ENCODE measurements around the gene PRDM5.
A peak's percentile ranks its signal among the peaks of the same experiment; 100 is the strongest.

Gene PRDM5

DNA sequence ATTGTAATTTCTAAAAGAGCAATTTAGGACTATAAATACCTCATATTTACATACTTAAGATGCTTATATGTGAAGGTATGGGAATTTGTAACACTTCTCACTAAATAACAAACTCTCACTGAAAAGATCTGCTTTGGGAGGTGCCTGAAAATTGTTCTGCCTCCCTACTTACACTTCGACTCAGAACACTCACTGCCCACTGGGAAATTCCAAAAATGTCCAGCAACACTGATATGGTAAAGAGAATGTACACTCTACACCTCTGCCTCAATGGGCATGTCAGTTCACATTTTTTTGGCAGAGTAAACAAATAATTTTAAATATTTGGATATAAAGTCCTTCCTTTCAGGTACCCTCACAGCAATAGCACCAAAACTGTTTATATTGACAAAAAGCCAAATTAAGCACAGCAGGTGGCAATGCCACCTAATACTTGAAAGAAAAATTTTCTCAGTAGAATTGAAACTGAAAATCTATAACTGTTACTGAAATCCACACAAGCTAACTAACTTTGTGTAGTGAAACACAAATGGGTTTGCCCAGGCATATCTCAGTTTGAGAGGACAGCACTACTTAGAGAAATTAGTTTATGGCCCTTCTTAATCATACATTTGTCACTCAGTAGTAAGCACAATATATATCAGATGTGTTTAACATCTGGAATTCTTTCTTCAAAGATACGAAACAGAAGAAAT lies 67.1 kb downstream of the PRDM5 start:
- no peak for DNase-seq (ENCODE audit: low spot score)

DNA sequence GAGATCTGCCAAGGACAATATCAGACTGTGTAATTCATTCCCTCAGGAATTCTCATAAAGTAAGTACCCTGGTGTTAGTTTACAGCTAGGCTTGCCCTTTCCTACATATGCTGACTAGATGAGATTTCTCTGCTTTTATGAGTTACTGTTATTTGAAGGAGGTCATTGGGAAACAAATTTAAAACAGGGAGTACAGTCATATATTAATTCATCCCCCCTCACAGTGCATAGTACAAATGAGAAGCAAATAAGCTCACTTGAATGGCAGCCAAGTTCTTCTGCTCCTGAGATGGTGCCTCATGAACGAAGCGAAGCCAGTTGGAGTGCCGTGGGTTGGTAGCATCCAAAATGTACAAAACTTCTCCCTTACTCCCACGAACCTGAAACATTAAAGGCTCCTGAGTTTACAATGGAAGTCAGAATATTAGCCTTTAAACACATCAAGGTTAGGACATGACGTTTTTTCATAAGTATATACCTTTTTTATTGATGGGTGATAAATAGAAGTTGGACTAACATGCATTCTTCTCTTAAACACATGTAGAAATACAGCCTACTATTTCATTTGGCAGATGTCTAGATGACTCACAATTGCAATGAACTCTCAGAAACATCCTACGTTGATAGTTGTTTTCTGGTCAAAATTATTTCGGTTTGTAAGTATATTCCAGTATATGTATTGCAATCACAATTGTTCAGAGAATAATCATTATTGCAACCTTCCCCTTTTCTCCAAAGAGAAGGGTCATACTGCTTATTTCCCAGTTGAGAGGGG lies 69.2 kb downstream of the PRDM5 start:
- DNase-seq (ENCODE audit: low spot score) = no peak

DNA sequence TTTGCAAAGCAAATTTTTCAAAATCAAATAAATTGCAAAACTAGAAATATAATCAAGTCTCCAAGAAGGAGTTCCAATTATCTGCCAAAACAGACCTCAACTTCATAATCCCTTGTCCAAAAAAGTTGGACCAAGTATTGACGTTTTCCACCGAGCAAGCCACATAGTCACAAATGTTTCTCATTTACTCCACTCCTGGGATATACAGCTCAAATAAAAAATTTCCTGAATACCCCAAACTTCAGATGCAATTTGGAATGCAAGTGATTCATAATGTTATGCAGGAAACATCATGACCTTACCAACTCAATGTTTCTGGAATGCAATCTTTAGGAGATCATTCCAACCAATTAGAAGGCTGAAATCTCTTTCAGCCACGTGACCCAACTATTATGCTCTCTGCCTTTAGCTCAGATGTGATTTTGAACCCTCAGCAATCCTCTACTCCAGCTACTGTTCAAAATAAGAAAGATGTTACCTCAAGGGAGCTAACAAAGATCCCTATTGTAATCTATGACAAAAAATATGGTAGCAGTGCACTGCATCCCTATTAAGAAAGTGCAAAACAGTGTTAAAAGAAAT lies 72.4 kb downstream of the PRDM5 start:
- no peak for DNase-seq (ENCODE audit: low spot score)

- no peak for DNase-seq (ENCODE audit: low spot score)
These were observed 75.4 kb downstream of the PRDM5 start for GRCh38 chr4:120847019-120847582.

DNA sequence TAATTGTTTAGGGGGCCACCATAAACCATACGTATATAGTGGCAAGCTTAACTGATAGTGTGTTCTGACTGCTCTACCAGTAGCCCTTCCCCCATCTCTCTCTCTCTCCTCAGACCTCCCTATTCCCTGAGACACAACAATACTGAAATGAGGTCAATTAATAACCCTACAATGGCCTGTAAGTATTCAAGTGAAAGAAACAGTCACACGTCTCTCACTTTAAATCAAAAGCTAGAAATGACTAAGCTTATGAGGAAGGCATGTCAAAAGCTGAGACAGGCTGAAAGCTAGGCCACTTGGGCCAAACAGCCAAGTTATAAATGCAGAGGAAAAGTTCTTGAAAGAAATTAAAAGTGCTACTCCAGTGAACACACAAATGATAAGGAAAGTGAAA lies 78.0 kb downstream of the PRDM5 start:
- no peak for DNase-seq (ENCODE audit: low spot score)

- no peak for DNase-seq (ENCODE audit: low spot score)
These were observed 78.5 kb downstream of the PRDM5 start for GRCh38 chr4:120843849-120844527.

DNA sequence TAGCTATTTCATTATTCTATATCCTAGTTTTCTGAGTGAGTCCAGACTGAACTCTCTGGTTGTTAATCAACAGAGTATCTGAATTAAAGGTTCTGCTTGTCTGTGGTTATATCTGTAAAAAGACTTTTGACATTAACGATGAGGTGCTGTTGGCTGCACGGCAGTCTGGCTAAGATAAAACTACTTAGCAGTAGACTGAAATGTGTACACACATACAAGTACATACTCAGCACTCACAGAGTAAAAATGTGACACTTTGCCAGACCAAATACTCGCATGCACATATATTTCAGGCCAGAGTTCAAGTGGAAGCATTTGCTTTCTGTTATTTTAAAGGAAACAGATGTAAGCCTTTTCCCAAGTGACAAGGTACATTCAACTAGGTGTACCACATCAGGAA lies 80.5 kb downstream of the PRDM5 start:
- no peak for DNase-seq (ENCODE audit: low spot score)

DNA sequence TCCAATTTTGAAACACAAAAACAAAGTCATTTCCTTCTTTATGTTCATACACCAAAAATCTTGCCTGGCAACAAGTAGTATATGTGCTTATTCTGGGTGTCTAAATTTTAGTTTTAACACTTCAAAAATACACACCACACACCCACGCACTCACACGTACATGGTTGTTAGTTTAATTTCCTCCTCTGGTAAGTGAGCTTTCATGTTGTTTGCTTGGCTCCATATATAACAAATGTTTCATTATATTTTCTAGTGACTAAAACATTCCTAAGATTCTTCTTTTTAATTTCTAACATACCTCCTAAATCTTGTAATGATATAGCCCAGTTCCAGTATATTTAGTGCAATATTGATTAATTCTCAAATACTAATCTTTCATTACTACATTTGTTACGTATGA lies 80.9 kb downstream of the PRDM5 start:
- no peak for DNase-seq (ENCODE audit: low spot score)

DNA sequence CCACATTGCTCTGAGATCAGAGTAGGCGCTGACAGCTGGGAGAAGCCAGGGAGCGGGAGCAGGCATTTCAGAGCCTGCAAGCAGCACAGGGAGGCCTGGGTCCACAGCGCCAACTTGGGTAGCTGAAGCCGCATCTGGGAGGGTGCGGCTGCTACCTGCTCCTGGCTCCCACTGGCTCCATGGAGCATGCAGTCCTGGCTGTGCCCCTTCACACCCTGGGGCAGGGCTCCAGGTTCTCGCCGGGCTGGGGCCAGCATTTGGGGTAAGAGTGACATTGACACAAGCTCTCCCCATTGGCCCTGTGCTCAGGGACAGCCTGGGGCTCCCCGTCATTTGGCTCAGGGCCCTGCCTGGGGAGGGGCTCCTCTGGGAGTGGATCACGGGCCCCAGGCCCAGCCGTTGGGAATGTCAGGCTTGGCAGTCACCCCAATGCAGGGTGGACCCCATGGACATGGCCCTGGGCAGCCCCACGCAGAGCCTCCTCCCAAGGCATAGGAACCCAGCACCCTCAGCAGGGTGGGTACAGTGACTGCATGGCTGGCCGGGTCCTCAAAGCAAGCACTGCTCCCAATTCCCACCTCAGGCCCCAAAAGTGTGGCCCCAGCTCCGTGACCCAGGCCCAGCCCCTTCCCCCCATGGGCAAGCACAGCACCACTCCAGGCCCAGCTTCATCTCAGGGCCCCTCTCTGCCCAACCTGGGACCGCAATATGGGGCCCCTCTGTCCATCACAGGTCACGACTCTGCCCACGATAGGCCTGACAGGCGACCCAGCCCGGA lies 82.4 kb downstream of the PRDM5 start:
- DNase-seq (ENCODE audit: low spot score) = no peak

DNA sequence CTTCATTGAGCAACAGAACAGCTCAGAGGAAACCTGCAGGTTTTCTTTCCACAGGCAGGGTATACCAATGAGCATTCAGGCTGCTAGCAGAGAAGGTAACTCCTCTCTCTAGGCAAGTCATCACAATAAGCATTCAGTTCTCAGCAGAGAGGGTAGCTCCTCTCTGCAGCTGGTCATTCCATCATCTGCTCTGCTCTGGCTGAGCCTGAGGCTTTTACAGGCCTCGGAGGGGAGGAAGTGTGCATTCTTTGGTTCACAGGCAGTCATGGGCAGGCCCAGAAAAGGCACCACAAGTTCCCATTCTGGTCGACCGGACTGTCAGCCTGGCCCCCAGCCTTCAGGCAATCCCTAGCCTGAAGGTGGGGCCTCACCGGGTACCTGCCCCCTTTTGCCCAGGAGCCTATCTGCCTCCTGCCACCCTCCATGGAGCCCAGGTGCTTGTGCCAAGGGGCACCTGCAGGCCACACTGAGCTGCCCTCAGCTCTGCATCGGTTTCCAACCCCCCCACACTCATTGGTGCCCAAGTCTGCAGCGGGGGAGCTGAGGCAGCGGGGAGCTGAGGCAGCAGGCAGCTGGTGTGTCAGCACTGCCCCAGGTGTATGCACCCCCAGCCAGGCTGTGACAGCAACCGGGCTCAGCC lies 83.1 kb downstream of the PRDM5 start:
- DNase-seq (ENCODE audit: low spot score) = no peak

DNA sequence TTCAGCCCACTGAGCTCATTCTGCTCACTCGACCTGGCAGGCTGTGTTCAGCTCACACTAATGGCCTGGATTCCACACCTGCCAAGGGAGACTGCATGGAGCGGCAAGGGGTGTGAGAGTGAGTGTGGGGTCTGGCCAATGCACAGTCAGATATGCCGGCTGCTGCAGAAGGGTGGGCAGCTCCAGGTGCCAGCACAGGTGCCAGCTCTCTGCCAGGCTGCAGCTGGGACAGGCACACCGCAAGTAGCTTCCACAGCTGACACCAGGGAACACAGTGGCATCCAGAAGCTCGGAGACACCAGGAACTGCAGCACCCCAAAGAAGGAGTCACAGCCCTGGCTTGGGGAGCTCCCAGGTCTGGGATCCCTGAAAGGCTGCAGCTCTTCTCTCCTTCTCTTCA lies 83.7 kb downstream of the PRDM5 start:
- DNase-seq (ENCODE audit: low spot score) = no peak

GRCh38 chr4:120837656-120838055 lies 84.9 kb downstream of the PRDM5 start:
- DNase-seq (ENCODE audit: low spot score) = no peak

DNA sequence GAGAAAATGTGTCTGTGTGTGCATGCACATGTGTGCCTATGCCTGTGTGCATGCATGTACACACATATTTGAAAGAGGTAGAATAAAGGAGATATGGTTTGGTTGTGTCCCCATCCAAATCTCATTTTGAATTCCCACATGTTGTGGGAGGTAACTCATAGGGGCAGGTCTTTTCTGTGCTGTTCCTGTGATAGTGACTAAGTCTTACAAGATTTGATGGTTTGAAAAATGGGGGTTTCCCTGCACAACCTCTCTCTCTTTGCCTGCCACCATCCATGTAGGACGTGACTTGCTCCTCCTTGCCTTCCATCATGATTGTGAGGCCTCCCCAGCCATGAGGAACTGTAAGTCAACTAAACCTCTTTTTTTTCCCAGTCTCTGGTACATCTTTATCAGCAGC lies 87.2 kb downstream of the PRDM5 start:
- DNase-seq (ENCODE audit: low spot score) = no peak

DNA sequence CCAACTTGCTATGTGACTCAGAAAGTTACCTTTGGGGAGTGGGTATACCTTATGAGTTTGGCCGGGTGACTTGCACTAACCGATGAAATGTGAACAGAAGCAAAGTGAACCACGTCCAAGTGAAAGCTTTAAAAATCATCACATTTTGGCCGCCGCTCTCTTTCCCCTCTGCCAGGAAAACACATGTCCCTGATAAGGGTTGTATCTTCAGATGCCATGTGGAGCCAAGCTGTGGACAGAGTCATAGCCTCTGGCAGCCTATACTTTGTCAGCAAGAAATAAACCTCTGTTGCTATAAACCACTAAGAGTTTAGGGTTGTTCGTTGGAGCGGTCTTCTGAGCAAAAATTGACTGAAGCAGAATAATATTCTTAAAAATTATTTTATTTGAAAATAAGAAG lies 92.3 kb downstream of the PRDM5 start:
- no peak for DNase-seq (ENCODE audit: low spot score)

DNA sequence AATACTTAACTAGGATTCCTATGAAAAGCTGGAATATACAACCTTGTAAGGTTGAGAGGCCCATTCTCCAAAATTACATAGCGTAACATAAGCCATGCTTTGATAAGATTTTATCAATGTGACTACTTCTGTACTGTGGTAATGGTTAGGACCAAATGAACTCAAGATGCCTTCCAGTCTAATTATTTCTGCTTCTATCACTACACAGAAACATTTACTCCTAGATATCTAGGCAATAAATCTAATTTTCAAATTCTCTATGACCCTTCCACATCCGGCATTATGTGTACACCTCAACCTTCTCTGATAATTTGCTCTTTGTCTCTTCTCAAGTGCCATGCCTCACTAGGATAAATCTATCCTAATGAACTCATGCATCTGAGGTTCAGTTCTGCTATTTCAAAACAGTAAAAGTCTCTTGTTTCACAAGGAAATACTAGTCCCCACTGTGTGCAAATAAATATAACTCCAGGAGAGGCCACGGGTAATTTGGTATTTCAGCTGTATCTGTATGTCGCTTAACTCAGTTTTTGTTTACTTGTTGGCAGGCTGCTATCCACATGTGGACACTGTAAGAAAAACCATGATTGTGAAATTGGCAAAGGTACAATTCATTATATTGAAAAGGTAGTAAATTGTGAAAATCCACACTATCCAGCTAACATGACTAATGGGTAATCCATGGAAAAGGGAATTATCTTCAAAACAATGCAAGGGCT lies 93.3 kb downstream of the PRDM5 start:
- DNase-seq (ENCODE audit: low spot score) = no peak

- no peak for DNase-seq (ENCODE audit: low spot score)
These were observed 95.7 kb downstream of the PRDM5 start for GRCh38 chr4:120826853-120827252.

DNA sequence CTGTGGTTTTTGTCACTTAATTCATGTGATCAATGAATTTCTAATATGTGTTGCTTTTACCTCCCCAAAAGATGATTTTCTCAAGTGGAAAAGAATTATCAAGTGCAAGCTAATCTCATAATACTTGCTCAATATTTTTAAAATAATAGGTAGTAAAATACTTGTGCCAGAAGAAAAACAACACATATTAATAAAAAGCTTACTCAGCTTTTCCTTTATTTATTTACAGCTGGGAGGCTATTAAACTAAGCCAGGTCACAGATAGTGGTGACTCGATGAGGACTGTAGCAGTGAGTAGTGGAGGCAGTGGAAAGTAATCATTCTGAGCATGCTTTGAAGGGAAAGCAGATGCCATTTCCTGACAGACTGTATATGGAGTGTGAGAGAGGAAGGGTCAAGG lies 96.1 kb downstream of the PRDM5 start:
- DNase-seq (ENCODE audit: low spot score) = no peak

DNA sequence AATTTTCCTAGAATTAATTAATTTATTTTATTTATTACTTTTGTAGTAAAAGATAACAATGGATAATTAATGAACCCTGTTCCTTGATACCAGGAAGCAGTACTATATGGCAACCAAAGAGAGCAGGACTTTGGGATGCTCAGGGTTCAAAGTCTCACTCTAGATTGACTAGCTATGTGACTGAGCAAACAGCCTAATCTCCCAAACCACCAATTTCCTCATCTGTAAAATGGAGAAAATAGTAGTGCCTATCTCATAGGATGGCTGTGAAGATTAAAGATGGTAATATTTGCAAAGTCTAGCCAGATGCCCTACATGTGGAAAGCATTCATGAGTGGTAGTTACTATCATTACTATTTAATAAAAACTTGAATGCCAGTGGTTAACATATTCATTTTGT lies 97.6 kb downstream of the PRDM5 start:
- no peak for DNase-seq (ENCODE audit: low spot score)

DNA sequence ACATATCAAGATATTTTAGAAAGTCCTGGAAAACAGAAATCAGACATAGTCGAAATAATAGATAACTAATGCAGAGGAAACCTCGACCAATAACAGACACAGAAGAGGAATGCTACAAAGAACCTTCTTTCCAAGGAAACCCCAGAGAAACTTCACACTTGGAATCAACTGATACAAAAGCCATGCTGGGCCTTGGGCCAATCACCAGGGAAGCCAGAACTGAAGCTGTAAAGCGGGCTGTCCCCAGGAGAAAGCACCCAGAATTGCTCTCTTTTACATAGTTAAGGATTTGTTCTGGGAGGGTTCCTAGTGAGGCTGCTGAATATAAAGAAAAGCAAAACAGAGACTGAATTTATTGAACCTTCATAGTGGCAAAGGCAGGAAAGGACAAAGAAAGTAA lies 100.5 kb downstream of the PRDM5 start:
- peak; percentile 25 for DNase-seq (ENCODE audit: low spot score)

DNA sequence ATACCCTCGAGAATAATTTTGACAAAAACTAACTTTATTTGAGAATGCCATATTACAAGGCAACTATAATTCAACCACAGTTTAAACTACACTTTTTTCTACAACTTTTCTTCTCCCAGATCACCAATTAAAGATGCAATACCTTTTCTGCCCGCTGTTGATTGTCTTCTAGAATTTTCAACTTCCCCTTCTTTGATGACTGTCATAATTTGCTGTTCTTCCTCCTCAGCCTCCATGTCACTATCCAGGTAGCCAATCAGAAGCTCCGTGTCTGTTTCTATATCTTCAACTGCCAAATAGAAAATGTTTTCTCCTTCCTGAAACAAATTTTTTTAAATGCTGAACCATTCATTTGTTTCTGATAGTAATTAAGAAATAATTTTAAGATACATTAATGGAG lies 101.5 kb downstream of the PRDM5 start:
- no peak for DNase-seq (ENCODE audit: low spot score)

Data from putamen (tissue), 1 donor.